K562 (cell line): ENCODE measurements around the gene STK32C.

Experiments used
- CBFB ChIP-seq: sonication (generic); formaldehyde crosslinking; IDR thresholded peaks from 2 replicates; pipeline ENCODE4 v1.4.0; 2020; ENCODE audit warnings: mild to moderate bottlenecking, missing genetic modification reagents
- EP300 ChIP-seq: IDR thresholded peaks from 2 replicates; pipeline ENCODE4 v1.6.1; 2012; ENCODE audit warnings: low read length, improper control_type of control experiment
- NELFE ChIP-seq: IDR thresholded peaks from 2 replicates; pipeline ENCODE4 v1.6.1; 2011; ENCODE audit warnings: mild to moderate bottlenecking; ENCODE audit not compliant: insufficient read depth, insufficient read length
- POLR2A ChIP-seq: fragments of 450-650 bp; conservative IDR thresholded peaks from 2 replicates; pipeline ENCODE4 v1.6.1; 2016
- SMARCA4 ChIP-seq: fragments of 450-650 bp; IDR thresholded peaks from 2 replicates; pipeline ENCODE4 v1.6.1; 2016
- TAF7 ChIP-seq: fragments of 450-650 bp; IDR thresholded peaks from 2 replicates; pipeline ENCODE4 v1.6.1; 2016; ENCODE audit warnings: missing genetic modification characterization, missing compliant biosample characterization
- TCF7L2 ChIP-seq: fragments of 150-350 bp; IDR thresholded peaks from 2 replicates; pipeline ENCODE4 v1.6.1; 2016; ENCODE audit warnings: low read depth, mild to moderate bottlenecking, low read length, moderate library complexity
- TOE1 ChIP-seq, 2 experiments: fragments of 450-650 bp in 1 of 2; sonication (generic) in 1 of 2; formaldehyde crosslinking in 1 of 2; IDR thresholded peaks; 2 replicates each; pipeline versions ENCODE4 v1.7.1 to v1.8.0; 2016 to 2022; ENCODE audit warnings: borderline replicate concordance in 2 of 2, mild to moderate bottlenecking in 2 of 2, antibody characterized with exemption in 1 of 2, inconsistent platforms in 1 of 2, low read depth in 1 of 2, missing genetic modification reagents in 1 of 2, moderate library complexity in 1 of 2
- ZNF121 ChIP-seq: sonication (generic); formaldehyde crosslinking; conservative IDR thresholded peaks from 2 replicates; pipeline ENCODE4 v1.8.0; 2022; ENCODE audit warnings: missing genetic modification reagents
- ZNF140 ChIP-seq: fragments of 250-450 bp; sonication (Bioruptor Pico); IDR thresholded peaks from 2 replicates; pipeline ENCODE4 v1.8.0; 2021; ENCODE audit warnings: moderate library complexity, mild to moderate bottlenecking, inconsistent platforms
- ZNF584 ChIP-seq: fragments of 200-800 bp; sonication (Bioruptor generic); IDR thresholded peaks from 2 replicates; pipeline ENCODE4 v1.6.1; 2016; ENCODE audit warnings: low read depth, mild to moderate bottlenecking, missing genetic modification characterization, missing compliant biosample characterization
- TF ChIP-seq, protein P1 (sequence below), 3 experiments: IDR thresholded peaks in 2 of 3; conservative IDR thresholded peaks in 1 of 3; 2 replicates each; pipeline ENCODE4 v1.5.1; 2011 to 2012; ENCODE audit warnings: low read length in 3 of 3, mild to moderate bottlenecking in 3 of 3, control low read depth in 2 of 3, improper control_type of control experiment in 1 of 3, inconsistent platforms in 1 of 3, low read depth in 1 of 3, mixed read lengths in 1 of 3, moderate library complexity in 1 of 3; ENCODE audit not compliant: insufficient read depth in 2 of 3
- TF ChIP-seq, protein P2 (sequence below): fragments of 450-650 bp; IDR thresholded peaks from 2 replicates; pipeline ENCODE4 v1.6.1; 2016; ENCODE audit warnings: mild to moderate bottlenecking

DNA sequence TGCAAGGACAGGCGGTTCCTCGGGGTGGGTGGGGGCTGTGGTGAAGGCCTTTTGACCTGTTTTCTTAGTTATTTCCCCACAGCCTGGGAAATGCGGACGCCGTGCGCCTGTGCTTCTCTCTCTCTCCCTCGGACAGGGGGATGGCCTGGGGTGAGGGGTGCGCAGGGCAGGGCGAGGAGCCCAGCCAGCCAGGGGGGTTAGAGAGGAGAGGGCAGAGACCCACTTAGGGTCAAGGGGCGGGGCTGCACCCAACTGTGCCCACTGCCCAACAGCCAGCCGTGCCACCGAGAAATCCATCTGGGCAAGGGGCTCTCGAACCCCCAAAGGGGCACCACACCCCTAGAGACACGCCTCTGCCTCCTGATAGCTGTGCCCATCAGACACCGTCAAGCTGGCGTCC, 67.2 kb downstream of the STK32C start:
- TF ChIP-seq TCF7L2 (no peak), TAF7 (no peak), NELFE (no peak), TOE1 (IDR thresholded peaks at IDR 0.05; ENCODE audit: borderline replicate concordance) (no peak), TOE1 (CRISPR knock-in tag; IDR thresholded peaks at IDR 0.05; ENCODE audit: borderline replicate concordance, low read depth) (no peak), EP300 (no peak), CBFB (CRISPR knock-in tag) (no peak), ZNF121 (CRISPR knock-in tag) (no peak), ZNF584 (CRISPR knock-in tag) (no peak), POLR2A (no peak), ZNF140 (CRISPR knock-in tag) (no peak), SMARCA4 (no peak)
- TF ChIP-seq, protein P1, sequence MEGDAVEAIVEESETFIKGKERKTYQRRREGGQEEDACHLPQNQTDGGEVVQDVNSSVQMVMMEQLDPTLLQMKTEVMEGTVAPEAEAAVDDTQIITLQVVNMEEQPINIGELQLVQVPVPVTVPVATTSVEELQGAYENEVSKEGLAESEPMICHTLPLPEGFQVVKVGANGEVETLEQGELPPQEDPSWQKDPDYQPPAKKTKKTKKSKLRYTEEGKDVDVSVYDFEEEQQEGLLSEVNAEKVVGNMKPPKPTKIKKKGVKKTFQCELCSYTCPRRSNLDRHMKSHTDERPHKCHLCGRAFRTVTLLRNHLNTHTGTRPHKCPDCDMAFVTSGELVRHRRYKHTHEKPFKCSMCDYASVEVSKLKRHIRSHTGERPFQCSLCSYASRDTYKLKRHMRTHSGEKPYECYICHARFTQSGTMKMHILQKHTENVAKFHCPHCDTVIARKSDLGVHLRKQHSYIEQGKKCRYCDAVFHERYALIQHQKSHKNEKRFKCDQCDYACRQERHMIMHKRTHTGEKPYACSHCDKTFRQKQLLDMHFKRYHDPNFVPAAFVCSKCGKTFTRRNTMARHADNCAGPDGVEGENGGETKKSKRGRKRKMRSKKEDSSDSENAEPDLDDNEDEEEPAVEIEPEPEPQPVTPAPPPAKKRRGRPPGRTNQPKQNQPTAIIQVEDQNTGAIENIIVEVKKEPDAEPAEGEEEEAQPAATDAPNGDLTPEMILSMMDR (IDR thresholded peaks at IDR 0.05 in 2 of 3, conservative IDR thresholded peaks at IDR 0.05 in 1 of 3; ENCODE audit: insufficient read depth in 2 of 3, low read depth in 1 of 3, low read length in 3 of 3), result no peak
- TF ChIP-seq, protein P2, sequence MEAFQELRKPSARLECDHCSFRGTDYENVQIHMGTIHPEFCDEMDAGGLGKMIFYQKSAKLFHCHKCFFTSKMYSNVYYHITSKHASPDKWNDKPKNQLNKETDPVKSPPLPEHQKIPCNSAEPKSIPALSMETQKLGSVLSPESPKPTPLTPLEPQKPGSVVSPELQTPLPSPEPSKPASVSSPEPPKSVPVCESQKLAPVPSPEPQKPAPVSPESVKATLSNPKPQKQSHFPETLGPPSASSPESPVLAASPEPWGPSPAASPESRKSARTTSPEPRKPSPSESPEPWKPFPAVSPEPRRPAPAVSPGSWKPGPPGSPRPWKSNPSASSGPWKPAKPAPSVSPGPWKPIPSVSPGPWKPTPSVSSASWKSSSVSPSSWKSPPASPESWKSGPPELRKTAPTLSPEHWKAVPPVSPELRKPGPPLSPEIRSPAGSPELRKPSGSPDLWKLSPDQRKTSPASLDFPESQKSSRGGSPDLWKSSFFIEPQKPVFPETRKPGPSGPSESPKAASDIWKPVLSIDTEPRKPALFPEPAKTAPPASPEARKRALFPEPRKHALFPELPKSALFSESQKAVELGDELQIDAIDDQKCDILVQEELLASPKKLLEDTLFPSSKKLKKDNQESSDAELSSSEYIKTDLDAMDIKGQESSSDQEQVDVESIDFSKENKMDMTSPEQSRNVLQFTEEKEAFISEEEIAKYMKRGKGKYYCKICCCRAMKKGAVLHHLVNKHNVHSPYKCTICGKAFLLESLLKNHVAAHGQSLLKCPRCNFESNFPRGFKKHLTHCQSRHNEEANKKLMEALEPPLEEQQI, result no peak
